Hepatocyte (in vitro differentiated cells): ENCODE measurements around the gene MYO3A. TPM values are rescaled to one million over a fixed set of nuclear protein-coding genes. Genes with fewer than 3 reads are reported as not detected.

Experiments
- DNase-seq: peaks from one replicate; pipeline ENCODE4 v3.0.0-alpha.2; 2016; ENCODE audit warnings: low spot score
- H2AFZ ChIP-seq: fragments of 200-600 bp; sonication (generic); 2 replicates; pipeline ENCODE4 v1.6.0; 2016; ENCODE audit warnings: antibody characterized with exemption, mild to moderate bottlenecking
- H3K27ac ChIP-seq: fragments of 200-600 bp; sonication (generic); 2 replicates; pipeline ENCODE4 v1.5.1; 2016; ENCODE audit warnings: mild to moderate bottlenecking
- H3K27me3 ChIP-seq: fragments of 200-600 bp; sonication (generic); 2 replicates; pipeline ENCODE4 v1.6.1; 2016
- H3K36me3 ChIP-seq: fragments of 200-600 bp; sonication (generic); replicated peaks from 2 replicates; pipeline ENCODE4 v1.5.1; 2016; ENCODE audit warnings: low read depth; ENCODE audit not compliant: insufficient read depth
- H3K4me1 ChIP-seq: fragments of 200-600 bp; sonication (generic); 2 replicates; pipeline ENCODE4 v1.5.1; 2016; ENCODE audit warnings: mild to moderate bottlenecking, moderate library complexity; ENCODE audit not compliant: insufficient read depth
- H3K4me2 ChIP-seq: fragments of 200-600 bp; sonication (generic); 2 replicates; pipeline ENCODE4 v1.6.0; 2016
- H3K4me3 ChIP-seq: fragments of 200-600 bp; sonication (generic); 2 replicates; pipeline ENCODE4 v1.5.1; 2016; ENCODE audit warnings: mild to moderate bottlenecking
- H3K79me2 ChIP-seq: fragments of 200-600 bp; sonication (generic); 2 replicates; pipeline ENCODE4 v1.6.0; 2017; ENCODE audit warnings: mild to moderate bottlenecking
- H3K9me2 ChIP-seq: fragments of 200-600 bp; sonication (generic); replicated peaks from 2 replicates; pipeline ENCODE4 v1.6.0; 2017; ENCODE audit warnings: mild to moderate bottlenecking; ENCODE audit not compliant: insufficient read depth
- H3K9me3 ChIP-seq: fragments of 200-600 bp; sonication (generic); 2 replicates; pipeline ENCODE4 v1.5.1; 2016; ENCODE audit warnings: low read depth, mild to moderate bottlenecking
- H4K20me1 ChIP-seq: fragments of 200-600 bp; sonication (generic); 2 replicates; pipeline ENCODE4 v1.6.0; 2016; ENCODE audit warnings: mild to moderate bottlenecking; ENCODE audit not compliant: insufficient read depth, poor library complexity, severe bottlenecking
- EZH2 ChIP-seq: fragments of 200-600 bp; sonication (generic); IDR thresholded peaks from 2 replicates; pipeline ENCODE4 v1.6.1; 2016; ENCODE audit warnings: antibody characterized with exemption, mild to moderate bottlenecking, borderline replicate concordance
- EZH2phosphoT487 ChIP-seq: fragments of 200-600 bp; sonication (generic); IDR thresholded peaks from one replicate; pipeline ENCODE4 v1.6.1; 2018; ENCODE audit warnings: antibody characterized with exemption, mild to moderate bottlenecking, low read depth, moderate library complexity; ENCODE audit not compliant: unreplicated experiment, severe bottlenecking
- WGBS: methylation state at CpG from one replicate; pipeline ENCODE4 v1.1.6; 2016; ENCODE audit warnings: low lambda C conversion rate; ENCODE audit errors: missing lambda C conversion rate; 5-methylcytosine and 5-hydroxymethylcytosine counted together
- polyA plus RNA-seq: library from polyadenylated mRNA; unstranded; fragments of >200 nt; fragmentation: Nextera tagmentation; extraction: Ambion mirVana; gene quantifications from 2 replicates; pipeline ENCODE4 v1.2.1, GENCODE V29; 2016
- total RNA-seq: library from RNA; depleted of rRNA; stranded (reverse); fragments of >200 nt; gene quantifications from 2 replicates; pipeline ENCODE4 v1.2.3, GENCODE V29; 2014
- TF ChIP-seq, protein P1 (sequence below): fragments of 200-600 bp; sonication (generic); IDR thresholded peaks from 2 replicates; pipeline ENCODE4 v1.5.1; 2016; ENCODE audit warnings: antibody characterized with exemption, mild to moderate bottlenecking; ENCODE audit not compliant: poor library complexity

Gene MYO3A
- total and polyA plus RNA-seq, 2 experiments from 2014 or later, result 0.93 to 1.1 TPM

DNA sequence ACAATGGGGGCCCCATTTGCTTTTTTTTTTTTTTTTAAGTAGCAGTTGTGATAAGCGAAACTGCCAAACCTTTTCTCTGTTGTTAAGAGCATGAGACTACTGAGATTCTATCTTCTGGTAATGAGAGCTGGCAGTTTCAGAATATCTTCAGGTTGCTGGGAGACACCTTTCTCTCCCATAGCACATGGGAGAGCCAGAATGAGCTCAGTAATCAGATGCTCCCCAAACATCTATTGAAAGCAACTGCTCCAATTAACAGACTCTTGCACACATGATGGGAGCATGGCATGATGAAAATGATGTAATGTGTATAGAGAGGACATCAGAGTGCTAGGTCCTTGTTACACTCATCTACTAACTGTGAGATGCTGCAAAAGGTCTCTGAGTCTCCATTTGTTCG is 18.8 kb downstream of the MYO3A start:
- no peak for DNase-seq
- H4K20me1 ChIP-seq, result no peaks in the 10 kb centered on the region
- no peak overlapping the region for H3K27ac ChIP-seq
- H3K79me2 ChIP-seq, result no peaks in the 10 kb centered on the region
- no peaks in the 10 kb centered on the region for H3K9me2 ChIP-seq
- no peaks in the 10 kb centered on the region for H3K4me1 ChIP-seq
- H3K4me3 ChIP-seq, result no peak overlapping the region
- TF ChIP-seq, protein P1, sequence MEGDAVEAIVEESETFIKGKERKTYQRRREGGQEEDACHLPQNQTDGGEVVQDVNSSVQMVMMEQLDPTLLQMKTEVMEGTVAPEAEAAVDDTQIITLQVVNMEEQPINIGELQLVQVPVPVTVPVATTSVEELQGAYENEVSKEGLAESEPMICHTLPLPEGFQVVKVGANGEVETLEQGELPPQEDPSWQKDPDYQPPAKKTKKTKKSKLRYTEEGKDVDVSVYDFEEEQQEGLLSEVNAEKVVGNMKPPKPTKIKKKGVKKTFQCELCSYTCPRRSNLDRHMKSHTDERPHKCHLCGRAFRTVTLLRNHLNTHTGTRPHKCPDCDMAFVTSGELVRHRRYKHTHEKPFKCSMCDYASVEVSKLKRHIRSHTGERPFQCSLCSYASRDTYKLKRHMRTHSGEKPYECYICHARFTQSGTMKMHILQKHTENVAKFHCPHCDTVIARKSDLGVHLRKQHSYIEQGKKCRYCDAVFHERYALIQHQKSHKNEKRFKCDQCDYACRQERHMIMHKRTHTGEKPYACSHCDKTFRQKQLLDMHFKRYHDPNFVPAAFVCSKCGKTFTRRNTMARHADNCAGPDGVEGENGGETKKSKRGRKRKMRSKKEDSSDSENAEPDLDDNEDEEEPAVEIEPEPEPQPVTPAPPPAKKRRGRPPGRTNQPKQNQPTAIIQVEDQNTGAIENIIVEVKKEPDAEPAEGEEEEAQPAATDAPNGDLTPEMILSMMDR, result no peak
- TF ChIP-seq EZH2, result no peak
- H3K9me3 ChIP-seq, result no peaks in the 10 kb centered on the region
- no peaks in the 10 kb centered on the region for H3K27me3 ChIP-seq
- H2AFZ ChIP-seq, result no peak overlapping the region
- no peak overlapping the region for H3K4me2 ChIP-seq
- H3K36me3 ChIP-seq, result no peaks in the 10 kb centered on the region
- WGBS, result 83% methylated on average over 2 of the region's 2 CpGs

DNA sequence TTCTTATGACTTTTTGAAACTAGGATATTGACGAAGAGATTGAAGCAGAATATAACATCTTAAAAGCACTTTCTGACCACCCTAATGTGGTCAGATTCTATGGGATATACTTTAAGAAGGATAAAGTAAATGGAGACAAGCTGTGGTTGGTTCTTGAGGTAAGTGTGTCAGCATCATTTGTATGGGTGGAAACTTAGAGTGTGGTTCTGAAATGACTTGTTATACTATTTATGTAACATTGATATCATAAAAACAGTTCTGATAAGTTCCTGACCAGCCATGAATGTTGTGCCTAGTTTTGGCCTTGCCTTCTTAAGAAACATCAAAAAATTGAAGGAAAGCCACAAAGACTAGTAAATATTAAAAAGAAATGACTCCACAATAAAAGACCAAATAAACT is 20.8 kb downstream of the MYO3A start:
- Histone ChIP-seq H3K4me2 (no peak overlapping the region), H4K20me1 (no peaks in the 10 kb centered on the region), H2AFZ (no peak overlapping the region), H3K4me1 (no peaks in the 10 kb centered on the region), H3K27me3 (no peaks in the 10 kb centered on the region), H3K9me3 (no peaks in the 10 kb centered on the region), H3K36me3 (no peaks in the 10 kb centered on the region), H3K79me2 (no peaks in the 10 kb centered on the region), H3K9me2 (no peaks in the 10 kb centered on the region), H3K27ac (no peak overlapping the region), H3K4me3 (no peak overlapping the region)
- no peak for TF ChIP-seq EZH2
- TF ChIP-seq, protein P1, result no peak
- TF ChIP-seq EZH2phosphoT487, result no peak
- WGBS, result 98% methylated on average over 1 of the region's 1 CpG
- no peak for DNase-seq

DNA sequence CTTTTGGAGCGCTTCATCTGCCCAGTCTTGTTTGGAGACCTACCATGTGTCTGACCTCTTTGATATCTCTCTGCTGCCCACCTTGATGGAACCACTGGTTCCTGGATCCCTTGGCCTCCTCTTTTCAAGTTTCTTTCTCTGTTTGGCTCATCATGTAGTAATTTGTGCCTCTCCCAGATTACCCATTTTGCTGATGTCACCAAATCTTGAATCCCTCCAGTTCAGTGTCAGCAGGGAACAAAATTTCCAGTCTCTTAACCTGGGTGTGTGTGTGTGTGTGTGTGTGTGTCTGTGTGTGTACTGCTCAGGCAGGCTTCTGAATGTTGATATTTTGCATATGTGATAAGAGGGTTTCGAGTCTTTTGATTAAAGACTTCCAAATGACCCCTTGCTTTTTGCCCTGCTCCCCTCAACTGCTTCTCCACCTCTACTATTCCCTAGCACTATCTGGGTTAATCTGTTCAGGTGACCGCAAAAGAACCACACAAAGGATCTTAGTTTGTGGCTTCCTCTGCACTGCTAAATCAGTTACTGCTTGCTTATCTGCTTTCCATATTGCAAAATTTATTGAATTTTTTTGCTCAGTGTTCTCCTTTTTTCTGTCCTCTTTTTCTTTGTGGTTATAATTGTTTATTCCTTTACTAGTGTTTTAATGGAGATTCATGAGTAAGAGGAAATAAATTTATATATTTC is 25.7 kb downstream of the MYO3A start:
- no peak for DNase-seq
- Histone ChIP-seq H3K4me3 (no peak overlapping the region), H3K27me3 (no peaks in the 10 kb centered on the region), H3K36me3 (no peaks in the 10 kb centered on the region), H3K4me1 (no peaks in the 10 kb centered on the region), H2AFZ (no peak overlapping the region), H3K4me2 (no peak overlapping the region), H4K20me1 (no peaks in the 10 kb centered on the region), H3K79me2 (no peaks in the 10 kb centered on the region), H3K27ac (no peak overlapping the region), H3K9me3 (no peaks in the 10 kb centered on the region), H3K9me2 (no peaks in the 10 kb centered on the region)
- TF ChIP-seq EZH2phosphoT487 (no peak), EZH2 (no peak)
- TF ChIP-seq, protein P1, result no peak
- 95% methylated on average over 3 of the region's 3 CpGs for WGBS
